A549 (cell line): ENCODE results near the gene HSD17B13.

Source experiments
- EHF ChIP-seq: fragments of 250-450 bp; sonication (Bioruptor Pico); IDR thresholded peaks from 2 replicates; pipeline ENCODE4 v1.5.0; 2020; ENCODE audit warnings: mild to moderate bottlenecking
- MAFK ChIP-seq: fragments of 450-650 bp; IDR thresholded peaks from 2 replicates; pipeline ENCODE4 v1.6.1; 2014; ENCODE audit not compliant: partially characterized antibody
- POLR2A ChIP-seq: IDR thresholded peaks from 2 replicates; pipeline ENCODE4 v1.6.1; 2012; ENCODE audit warnings: mild to moderate bottlenecking, low read length
- RARB ChIP-seq: fragments of 250-450 bp; sonication (Bioruptor Pico); IDR thresholded peaks from 2 replicates; pipeline ENCODE4 v1.8.0; 2021; ENCODE audit warnings: mild to moderate bottlenecking, moderate library complexity
- TP53 ChIP-seq: fragments of 250-450 bp; sonication (Bioruptor Pico); IDR thresholded peaks from 2 replicates; pipeline ENCODE4 v1.5.0; 2021; ENCODE audit warnings: mild to moderate bottlenecking, moderate library complexity
- TF ChIP-seq, protein P1 (sequence below): fragments of >200 bp; sonication (Bioruptor Twin); formaldehyde crosslinking; IDR thresholded peaks from 3 replicates; pipeline ENCODE4 v1.5.1; 2016
- TF ChIP-seq, protein P2 (sequence below): IDR thresholded peaks from 2 replicates; pipeline ENCODE4 v1.6.1; 2012

DNA sequence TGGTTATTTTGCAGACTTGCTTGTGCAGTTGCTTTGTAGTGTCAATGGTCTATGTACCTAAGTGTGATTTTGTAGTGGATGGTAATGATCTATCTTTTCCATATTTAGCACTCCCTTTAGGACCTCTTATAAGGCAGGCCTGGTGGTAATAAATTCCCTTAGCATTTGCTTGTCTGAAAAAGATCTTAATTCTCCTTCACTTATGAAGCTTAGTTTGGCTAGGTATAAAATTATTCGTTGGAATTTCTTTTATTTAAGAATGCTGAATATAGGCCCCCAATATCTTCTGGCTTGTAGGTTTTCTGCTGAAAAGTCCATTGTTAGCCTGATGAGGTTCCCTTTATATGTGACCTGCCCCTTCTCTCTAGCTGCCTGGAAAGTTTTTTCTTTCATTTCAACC is 10.6 kb upstream of the HSD17B13 start:
- TF ChIP-seq TP53 (CRISPR knock-in tag) (no peak), RARB (CRISPR knock-in tag) (no peak), POLR2A (no peak), EHF (CRISPR knock-in tag) (no peak), MAFK (no peak)
- TF ChIP-seq, protein P1, sequence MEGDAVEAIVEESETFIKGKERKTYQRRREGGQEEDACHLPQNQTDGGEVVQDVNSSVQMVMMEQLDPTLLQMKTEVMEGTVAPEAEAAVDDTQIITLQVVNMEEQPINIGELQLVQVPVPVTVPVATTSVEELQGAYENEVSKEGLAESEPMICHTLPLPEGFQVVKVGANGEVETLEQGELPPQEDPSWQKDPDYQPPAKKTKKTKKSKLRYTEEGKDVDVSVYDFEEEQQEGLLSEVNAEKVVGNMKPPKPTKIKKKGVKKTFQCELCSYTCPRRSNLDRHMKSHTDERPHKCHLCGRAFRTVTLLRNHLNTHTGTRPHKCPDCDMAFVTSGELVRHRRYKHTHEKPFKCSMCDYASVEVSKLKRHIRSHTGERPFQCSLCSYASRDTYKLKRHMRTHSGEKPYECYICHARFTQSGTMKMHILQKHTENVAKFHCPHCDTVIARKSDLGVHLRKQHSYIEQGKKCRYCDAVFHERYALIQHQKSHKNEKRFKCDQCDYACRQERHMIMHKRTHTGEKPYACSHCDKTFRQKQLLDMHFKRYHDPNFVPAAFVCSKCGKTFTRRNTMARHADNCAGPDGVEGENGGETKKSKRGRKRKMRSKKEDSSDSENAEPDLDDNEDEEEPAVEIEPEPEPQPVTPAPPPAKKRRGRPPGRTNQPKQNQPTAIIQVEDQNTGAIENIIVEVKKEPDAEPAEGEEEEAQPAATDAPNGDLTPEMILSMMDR, result no peak
- TF ChIP-seq, protein P2, sequence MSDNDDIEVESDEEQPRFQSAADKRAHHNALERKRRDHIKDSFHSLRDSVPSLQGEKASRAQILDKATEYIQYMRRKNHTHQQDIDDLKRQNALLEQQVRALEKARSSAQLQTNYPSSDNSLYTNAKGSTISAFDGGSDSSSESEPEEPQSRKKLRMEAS, result no peak
